OCI-LY7 (cell line): ENCODE measurements around the gene ISG15.
A peak's percentile ranks its signal among the peaks of the same experiment; 100 is the strongest.

Experiments used
- CTCF ChIP-seq: fragments of 200-600 bp; sonication (generic); conservative IDR thresholded peaks from 2 replicates; pipeline ENCODE4 v1.5.1; 2014; ENCODE audit warnings: mild to moderate bottlenecking, antibody characterized with exemption, low read length, moderate library complexity, mixed read lengths
- EZH2phosphoT487 ChIP-seq: fragments of 200-600 bp; sonication (generic); IDR thresholded peaks from 2 replicates; pipeline ENCODE4 v1.6.1; 2018; ENCODE audit warnings: low read depth, borderline replicate concordance, mild to moderate bottlenecking, mixed run types, antibody characterized with exemption, low read length, moderate library complexity, mixed read lengths

- TF ChIP-seq CTCF (peak; percentile 37; the same call in 1 of the 2 replicates), EZH2phosphoT487 (no peak)
Measured at GRCh38 chr1:1059494-1060280, 46.4 kb downstream of the ISG15 start.
